Left lung (tissue), 10 donors: ENCODE data around the gene TPCN2. TPM values are rescaled to one million over a fixed set of nuclear protein-coding genes. Genes with fewer than 3 reads are reported as not detected.

Experiments used
- ATAC-seq: fragments of 200-7000 bp; cut with Tn5 transposase; one replicate; pipeline ENCODE4 v1.9.1; 2020; ENCODE audit warnings: moderate library complexity
- DNase-seq, 4 donors: peaks; one replicate each; pipeline ENCODE4 v3.0.0-alpha.2; 2013 to 2020
- H3K27ac ChIP-seq, 2 donors: fragments of 200-600 bp; sonication (generic) in 1 of 2; one replicate each; pipeline versions ENCODE4 v1.5.0 to v1.8.0; 2020 to 2021
- H3K27me3 ChIP-seq, 2 donors: fragments of 200-600 bp; sonication (generic) in 1 of 2; one replicate each; pipeline versions ENCODE4 v1.5.0 to v1.8.0; 2020 to 2021
- H3K36me3 ChIP-seq, 2 donors: fragments of 200-600 bp; sonication (generic) in 1 of 2; one replicate each; pipeline versions ENCODE4 v1.5.0 to v1.8.0; 2020 to 2021
- H3K4me1 ChIP-seq, 2 donors: fragments of 200-600 bp; one replicate each; pipeline ENCODE4 v1.8.0; 2021
- H3K4me3 ChIP-seq, 2 donors: fragments of 200-600 bp; sonication (generic) in 1 of 2; one replicate each; pipeline versions ENCODE4 v1.5.0 to v1.8.0; 2020 to 2021; ENCODE audit warnings: mild to moderate bottlenecking in 1 of 2
- H3K9me3 ChIP-seq, 2 donors: fragments of 200-600 bp; sonication (generic) in 1 of 2; one replicate each; pipeline versions ENCODE4 v1.5.0 to v1.8.0; 2020 to 2021
- intact Hi-C, 2 donors: fragments of 100-400 bp; cut with DNase I; formaldehyde crosslinking; loops; one replicate each; pipeline versions ENCODE4 v1.11.2 to v1.14.2; 2022
- polyA plus RNA-seq, 6 donors: library from polyadenylated mRNA; unstranded; fragments of 120-200 nt; gene quantifications; one replicate each; pipeline ENCODE4 v1.2.1, GENCODE V29; 2013; ENCODE audit not compliant: insufficient read length in 6 of 6
- total RNA-seq, 2 donors: library from RNA; stranded (reverse); fragmentation: NEBNext Ultra II Directional; extraction: Animal tissue kit (Norgen Biotek cat#: 25700); gene quantifications; one replicate each; pipeline ENCODE4 v1.2.1, GENCODE V29; 2021
- TF ChIP-seq, protein P1 (sequence below), 2 donors: fragments of 200-600 bp; sonication (generic) in 1 of 2; IDR thresholded peaks; one replicate each; pipeline versions ENCODE4 v1.5.0 to v1.8.0; 2021; ENCODE audit warnings: antibody characterized with exemption in 2 of 2
- donor health status: DM: no; HTN: yes; CAD: no.
- donor health status: DM: no; HTN: no; CAD: no.

Gene TPCN2
- total and polyA plus RNA-seq, 8 donors: 12.1 to 22.0 (median 14.9) TPM

DNA sequence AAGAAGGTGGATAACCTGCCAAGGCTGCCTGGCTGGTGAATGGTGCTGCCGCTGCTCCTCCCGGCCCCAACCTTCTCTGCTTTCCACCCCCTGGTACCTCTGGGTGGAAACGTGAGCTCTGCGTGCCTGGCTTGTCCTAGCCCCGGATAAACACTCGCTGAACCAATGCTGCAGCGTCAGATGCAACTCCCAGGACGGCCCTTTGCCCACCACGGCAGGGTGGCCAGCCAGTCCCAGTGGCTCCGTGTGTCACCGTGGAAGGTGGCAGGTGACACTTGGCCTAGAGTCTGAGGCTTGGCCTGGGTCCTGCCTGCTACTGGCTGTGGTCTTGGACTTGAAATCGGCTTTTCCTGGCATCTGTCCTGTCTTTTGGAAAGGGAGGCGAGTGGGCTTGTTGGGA is 47.7 kb downstream of the TPCN2 start:
- H3K4me3 ChIP-seq: no peak overlapping the region
- intact Hi-C loops: no loop called here
- peaks cover 0 to under 1% of the 10 kb centered on the region in 2 donors for H3K4me1 ChIP-seq
- H3K27ac ChIP-seq: no peak overlapping the region
- peaks cover 0 to 11% of the 10 kb centered on the region in 2 donors for H3K27me3 ChIP-seq
- ATAC-seq: no peak
- no peaks in the 10 kb centered on the region for H3K9me3 ChIP-seq
- peak in 1 of 4 donors; percentile 49 for DNase-seq
- H3K36me3 ChIP-seq: peaks cover 0 to 14% of the 10 kb centered on the region in 2 donors
- TF ChIP-seq, protein P1, sequence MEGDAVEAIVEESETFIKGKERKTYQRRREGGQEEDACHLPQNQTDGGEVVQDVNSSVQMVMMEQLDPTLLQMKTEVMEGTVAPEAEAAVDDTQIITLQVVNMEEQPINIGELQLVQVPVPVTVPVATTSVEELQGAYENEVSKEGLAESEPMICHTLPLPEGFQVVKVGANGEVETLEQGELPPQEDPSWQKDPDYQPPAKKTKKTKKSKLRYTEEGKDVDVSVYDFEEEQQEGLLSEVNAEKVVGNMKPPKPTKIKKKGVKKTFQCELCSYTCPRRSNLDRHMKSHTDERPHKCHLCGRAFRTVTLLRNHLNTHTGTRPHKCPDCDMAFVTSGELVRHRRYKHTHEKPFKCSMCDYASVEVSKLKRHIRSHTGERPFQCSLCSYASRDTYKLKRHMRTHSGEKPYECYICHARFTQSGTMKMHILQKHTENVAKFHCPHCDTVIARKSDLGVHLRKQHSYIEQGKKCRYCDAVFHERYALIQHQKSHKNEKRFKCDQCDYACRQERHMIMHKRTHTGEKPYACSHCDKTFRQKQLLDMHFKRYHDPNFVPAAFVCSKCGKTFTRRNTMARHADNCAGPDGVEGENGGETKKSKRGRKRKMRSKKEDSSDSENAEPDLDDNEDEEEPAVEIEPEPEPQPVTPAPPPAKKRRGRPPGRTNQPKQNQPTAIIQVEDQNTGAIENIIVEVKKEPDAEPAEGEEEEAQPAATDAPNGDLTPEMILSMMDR (IDR thresholded peaks at IDR 0.05): no peak

DNA sequence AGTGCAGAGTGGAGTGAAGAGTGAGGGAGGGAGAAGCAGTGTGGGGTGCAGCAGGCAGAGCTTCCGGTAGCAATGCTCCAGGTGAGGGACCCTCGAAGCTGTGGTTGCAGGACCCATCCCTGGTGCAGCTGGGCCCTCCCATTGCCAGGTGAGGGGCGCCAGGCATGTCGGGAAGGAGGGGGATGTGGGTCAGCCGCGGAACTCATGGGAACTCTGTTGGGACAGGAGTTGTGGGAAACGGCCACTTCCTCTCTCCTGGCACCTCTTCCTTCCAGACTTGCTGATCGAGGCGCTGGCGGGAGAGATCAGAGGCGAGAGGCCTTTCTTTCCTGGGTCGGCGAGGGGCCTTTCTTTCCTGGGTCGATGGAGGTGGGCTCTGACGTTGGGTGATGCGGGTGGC is 48.5 kb downstream of the TPCN2 start:
- Histone ChIP-seq H3K9me3 (no peaks in the 10 kb centered on the region), H3K4me3 (no peak overlapping the region), H3K4me1 (peaks cover 0 to 5% of the 10 kb centered on the region in 2 donors), H3K36me3 (peaks cover 0 to 6% of the 10 kb centered on the region in 2 donors), H3K27ac (no peak overlapping the region), H3K27me3 (peaks cover 0 to 11% of the 10 kb centered on the region in 2 donors)
- ATAC-seq (no peak), DNase-seq (peak in 1 of 4 donors; percentile 54)
- intact Hi-C loops: no loop called here
- TF ChIP-seq, protein P1 (IDR thresholded peaks at IDR 0.05): no peak

DNA sequence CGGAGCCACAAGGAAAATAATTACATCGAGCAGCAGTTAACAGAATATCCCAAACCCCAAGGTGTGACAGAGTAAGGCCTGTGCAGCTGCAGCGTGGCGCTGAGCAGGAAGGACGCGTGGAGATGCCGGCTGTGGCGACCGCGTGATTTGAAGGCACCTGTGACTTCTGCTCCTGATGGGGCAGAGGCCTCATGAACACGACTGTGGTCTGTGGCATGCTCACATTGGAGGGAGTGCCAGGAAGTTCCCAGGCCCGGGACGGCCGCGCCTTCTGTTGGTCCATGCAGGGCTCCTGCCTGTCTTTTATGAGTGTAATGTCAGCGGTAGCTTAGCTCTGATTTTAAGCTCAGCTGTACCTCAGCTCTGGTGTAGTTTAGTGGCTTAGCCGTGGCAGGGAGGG is 50.4 kb downstream of the TPCN2 start:
- Histone ChIP-seq H3K9me3 (no peaks in the 10 kb centered on the region), H3K27me3 (peaks cover 0 to 11% of the 10 kb centered on the region in 2 donors), H3K27ac (no peak overlapping the region), H3K4me3 (no peak overlapping the region), H3K4me1 (peaks cover 0 to 5% of the 10 kb centered on the region in 2 donors), H3K36me3 (no peaks in the 10 kb centered on the region)
- intact Hi-C loops: no loop called here
- TF ChIP-seq, protein P1 (IDR thresholded peaks at IDR 0.05): no peak
- peak in 1 of 4 donors; percentile 74 for DNase-seq
- no peak for ATAC-seq

DNA sequence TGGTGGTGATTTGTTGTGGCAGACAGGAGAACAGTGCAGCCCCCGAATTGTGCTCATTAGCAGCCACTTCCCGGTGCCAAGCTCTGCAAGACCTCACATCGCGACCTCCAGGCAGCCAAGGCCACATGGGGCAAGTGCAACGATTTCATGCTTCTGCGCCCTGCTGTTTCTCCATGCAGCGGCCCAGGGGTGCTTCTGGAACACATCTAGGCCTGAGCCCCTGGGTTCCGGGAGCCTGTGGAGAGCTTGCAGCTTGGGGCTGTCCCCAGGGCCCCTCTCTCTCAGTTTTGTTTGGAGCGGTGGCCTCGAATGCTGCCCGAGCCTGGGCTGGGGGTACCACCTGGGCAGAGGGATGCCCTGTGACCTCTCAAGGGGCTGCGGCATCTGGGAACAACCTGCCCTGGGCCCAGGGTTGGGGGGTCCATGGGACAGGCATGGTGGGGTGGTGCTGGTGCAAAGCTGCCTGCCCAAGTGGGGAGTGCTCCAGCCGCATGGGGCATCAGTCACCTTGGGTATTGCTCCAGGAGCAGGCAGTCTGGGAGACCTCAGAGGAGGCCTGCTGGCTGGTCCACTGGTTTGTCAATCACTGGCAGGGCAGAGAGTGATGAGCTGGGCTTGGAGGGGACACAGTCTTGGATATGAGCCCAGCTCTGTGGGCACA is 51.9 kb downstream of the TPCN2 start:
- Histone ChIP-seq H3K27ac (no peak overlapping the region), H3K4me3 (no peak overlapping the region), H3K9me3 (no peaks in the 10 kb centered on the region), H3K36me3 (no peaks in the 10 kb centered on the region), H3K27me3 (peaks cover 0 to 11% of the 10 kb centered on the region in 2 donors), H3K4me1 (peaks cover 0 to 9% of the 10 kb centered on the region in 2 donors)
- peak in 1 of 4 donors; percentile 68 for DNase-seq
- TF ChIP-seq, protein P1 (IDR thresholded peaks at IDR 0.05): no peak
- intact Hi-C loops: loop anchor here (5.0 to 10.0 kb wide), 2 partner anchors 542 to 544 kb away; partner anchors contain the start of gene CCND1 (in 2 of the 2)
- no peak for ATAC-seq

DNA sequence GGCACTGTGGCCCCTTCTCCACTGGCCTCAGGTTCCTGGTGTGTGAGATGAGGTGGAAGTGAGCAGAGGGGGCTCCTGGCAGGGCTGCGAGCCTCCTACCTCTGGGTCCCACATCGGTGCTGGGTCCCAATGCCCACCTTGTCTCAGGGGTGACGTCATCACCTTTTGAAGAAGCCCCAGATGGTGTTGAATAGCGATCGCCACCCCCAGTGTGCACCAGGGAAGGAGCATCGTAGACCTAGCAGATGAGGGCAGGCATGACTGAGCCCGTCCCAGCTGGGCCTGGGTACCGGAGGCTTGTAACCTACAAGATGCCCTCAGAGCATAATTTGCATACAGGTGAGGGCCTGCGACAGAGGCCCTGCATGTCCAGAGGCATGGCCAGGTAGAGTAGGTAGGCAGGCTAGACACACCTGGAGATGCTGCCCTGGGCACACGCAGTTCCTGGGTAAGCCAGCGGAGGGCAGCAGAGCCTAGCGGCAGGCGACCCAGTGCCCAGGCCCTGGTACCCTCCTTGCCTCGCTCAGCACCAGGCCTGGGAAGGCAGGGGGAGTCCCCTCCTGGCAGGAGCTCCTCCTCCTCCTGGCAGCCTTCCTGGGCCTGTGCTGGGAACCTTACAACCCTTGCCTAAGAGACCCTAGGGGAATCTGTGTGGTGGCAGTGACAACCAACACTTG is 52.5 kb downstream of the TPCN2 start:
- intact Hi-C loops: loop anchor here (5.0 to 10.0 kb wide), 2 partner anchors 541 to 544 kb away; partner anchors contain the start of gene CCND1 (in 2 of the 2)
- H3K4me1 ChIP-seq: peaks cover 3 to 14% of the 10 kb centered on the region in 2 donors
- no peaks in the 10 kb centered on the region for H3K36me3 ChIP-seq
- H3K27ac ChIP-seq: no peak overlapping the region
- ATAC-seq (peak; percentile 96), DNase-seq (peak; percentile 63 to 93 (median 82))
- H3K9me3 ChIP-seq: no peaks in the 10 kb centered on the region
- TF ChIP-seq, protein P1 (IDR thresholded peaks at IDR 0.05): peak; percentile 97 to 100
- H3K27me3 ChIP-seq: peaks cover 0 to 11% of the 10 kb centered on the region in 2 donors
- H3K4me3 ChIP-seq: no peak overlapping the region
